Glutamatergic neuron (in vitro differentiated cells): ENCODE results near the gene TNFSF15. TPM values are rescaled to one million over a fixed set of nuclear protein-coding genes. Genes with fewer than 3 reads are reported as not detected.

ENCODE experiments used
- DNase-seq: peaks from one replicate; pipeline ENCODE4 v3.0.0; 2022
- H3K27ac Mint-ChIP-seq: one replicate; pipeline ENCODE4 v1.8.0; 2020; ENCODE audit warnings: mild to moderate bottlenecking, mixed read lengths, inconsistent platforms; ENCODE audit not compliant: unreplicated experiment
- H3K27me3 Mint-ChIP-seq: one replicate; pipeline ENCODE4 v1.8.0; 2020; ENCODE audit warnings: mild to moderate bottlenecking, moderate library complexity, mixed read lengths, inconsistent platforms; ENCODE audit not compliant: unreplicated experiment
- H3K36me3 Mint-ChIP-seq: one replicate; pipeline ENCODE4 v1.8.0; 2020; ENCODE audit warnings: mild to moderate bottlenecking, mixed read lengths, inconsistent platforms; ENCODE audit not compliant: unreplicated experiment
- H3K4me1 Mint-ChIP-seq: one replicate; pipeline ENCODE4 v1.8.0; 2020; ENCODE audit warnings: mild to moderate bottlenecking, low read depth, mixed read lengths, inconsistent platforms; ENCODE audit not compliant: unreplicated experiment
- H3K4me3 Mint-ChIP-seq: one replicate; pipeline ENCODE4 v1.8.0; 2020; ENCODE audit warnings: mild to moderate bottlenecking, mixed read lengths, inconsistent platforms; ENCODE audit not compliant: unreplicated experiment
- H3K9me3 Mint-ChIP-seq: one replicate; pipeline ENCODE4 v1.8.0; 2020; ENCODE audit warnings: mild to moderate bottlenecking, moderate library complexity, mixed read lengths, inconsistent platforms; ENCODE audit not compliant: unreplicated experiment
- total RNA-seq: library from RNA; stranded (reverse); fragmentation: NEBNext Ultra II Directional; extraction: Animal tissue kit (Norgen Biotek cat#: 25700); gene quantifications from one replicate; pipeline ENCODE4 v1.2.1, GENCODE V29; 2021; ENCODE audit not compliant: unreplicated experiment
- TF ChIP-seq, protein P1 (sequence below): fragments of 200-600 bp; sonication (generic); IDR thresholded peaks from one replicate; pipeline ENCODE4 v1.5.0; 2021; ENCODE audit not compliant: partially characterized antibody, unreplicated experiment

Gene TNFSF15
- total RNA-seq, 1 donor from 2014 or later, result not detected

DNA sequence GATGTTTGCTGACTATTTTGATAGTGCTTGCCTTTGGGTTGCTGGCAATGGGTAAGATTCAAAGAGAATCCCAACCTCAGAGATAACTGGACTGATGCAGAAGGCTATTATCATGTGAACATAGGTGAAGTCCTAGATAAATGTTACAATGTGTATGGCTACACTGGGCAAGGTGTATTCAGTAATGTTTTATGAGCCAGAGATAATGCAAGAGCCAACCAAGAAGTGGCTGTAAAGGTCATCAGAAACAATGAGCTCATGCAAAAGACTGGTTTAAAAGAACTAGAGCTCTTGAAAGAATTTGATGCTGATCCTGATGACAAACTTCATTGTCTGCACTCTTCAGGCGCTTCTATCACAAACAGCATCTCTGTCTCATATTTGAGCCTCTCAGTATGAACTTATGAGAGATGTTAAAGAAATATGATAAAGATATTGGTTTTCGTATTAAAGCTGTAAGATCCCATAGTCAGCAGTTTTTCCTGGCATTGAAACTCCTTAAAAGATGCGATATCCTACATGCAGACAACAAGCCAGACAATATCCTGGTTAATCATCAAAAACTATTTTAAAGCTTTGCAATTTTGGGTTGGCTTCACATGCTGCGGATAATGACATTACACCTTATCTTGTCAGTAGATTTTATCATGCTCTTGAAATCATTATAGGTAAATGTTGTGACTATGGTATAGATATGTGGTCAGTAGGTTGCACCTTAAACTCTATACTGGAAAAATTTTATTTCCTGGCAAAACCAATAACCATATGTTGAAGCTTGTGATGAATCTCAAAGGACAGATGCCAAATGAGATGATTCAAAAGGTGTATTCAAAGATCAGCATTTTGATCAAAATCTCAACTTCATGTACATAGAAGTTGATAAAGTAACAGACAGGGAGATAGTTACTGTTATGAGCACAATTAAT lies 41.9 kb upstream of the TNFSF15 start:
- no peak for DNase-seq
- no peaks in the 10 kb centered on the region for H3K36me3 Mint-ChIP-seq
- TF ChIP-seq, protein P1, sequence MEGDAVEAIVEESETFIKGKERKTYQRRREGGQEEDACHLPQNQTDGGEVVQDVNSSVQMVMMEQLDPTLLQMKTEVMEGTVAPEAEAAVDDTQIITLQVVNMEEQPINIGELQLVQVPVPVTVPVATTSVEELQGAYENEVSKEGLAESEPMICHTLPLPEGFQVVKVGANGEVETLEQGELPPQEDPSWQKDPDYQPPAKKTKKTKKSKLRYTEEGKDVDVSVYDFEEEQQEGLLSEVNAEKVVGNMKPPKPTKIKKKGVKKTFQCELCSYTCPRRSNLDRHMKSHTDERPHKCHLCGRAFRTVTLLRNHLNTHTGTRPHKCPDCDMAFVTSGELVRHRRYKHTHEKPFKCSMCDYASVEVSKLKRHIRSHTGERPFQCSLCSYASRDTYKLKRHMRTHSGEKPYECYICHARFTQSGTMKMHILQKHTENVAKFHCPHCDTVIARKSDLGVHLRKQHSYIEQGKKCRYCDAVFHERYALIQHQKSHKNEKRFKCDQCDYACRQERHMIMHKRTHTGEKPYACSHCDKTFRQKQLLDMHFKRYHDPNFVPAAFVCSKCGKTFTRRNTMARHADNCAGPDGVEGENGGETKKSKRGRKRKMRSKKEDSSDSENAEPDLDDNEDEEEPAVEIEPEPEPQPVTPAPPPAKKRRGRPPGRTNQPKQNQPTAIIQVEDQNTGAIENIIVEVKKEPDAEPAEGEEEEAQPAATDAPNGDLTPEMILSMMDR, result no peak
- H3K4me1 Mint-ChIP-seq, result no peaks in the 10 kb centered on the region
- no peak overlapping the region for H3K4me3 Mint-ChIP-seq
- H3K9me3 Mint-ChIP-seq, result no peaks in the 10 kb centered on the region
- H3K27ac Mint-ChIP-seq, result no peak overlapping the region
- no peaks in the 10 kb centered on the region for H3K27me3 Mint-ChIP-seq

- TF ChIP-seq, protein P1, result no peak
- H3K36me3 Mint-ChIP-seq, result peaks cover 5% of the 10 kb centered on the region
- no peak overlapping the region for H3K27ac Mint-ChIP-seq
- no peak for DNase-seq
- no peak overlapping the region for H3K4me3 Mint-ChIP-seq
- H3K27me3 Mint-ChIP-seq, result no peaks in the 10 kb centered on the region
- no peaks in the 10 kb centered on the region for H3K4me1 Mint-ChIP-seq
- no peaks in the 10 kb centered on the region for H3K9me3 Mint-ChIP-seq
Measured at GRCh38 chr9:114845373-114845772, 39.5 kb upstream of the TNFSF15 start.

- H3K36me3 Mint-ChIP-seq, result peaks cover 5% of the 10 kb centered on the region
- no peak overlapping the region for H3K27ac Mint-ChIP-seq
- no peaks in the 10 kb centered on the region for H3K4me1 Mint-ChIP-seq
- DNase-seq, result no peak
- no peaks in the 10 kb centered on the region for H3K27me3 Mint-ChIP-seq
- H3K9me3 Mint-ChIP-seq, result no peaks in the 10 kb centered on the region
- TF ChIP-seq, protein P1, result no peak
- no peak overlapping the region for H3K4me3 Mint-ChIP-seq
Measured at GRCh38 chr9:114844766-114845165, 38.9 kb upstream of the TNFSF15 start.

- TF ChIP-seq, protein P1, result no peak
- no peak for DNase-seq
- H3K36me3 Mint-ChIP-seq, result peaks cover 5% of the 10 kb centered on the region
- H3K27me3 Mint-ChIP-seq, result no peaks in the 10 kb centered on the region
- H3K4me3 Mint-ChIP-seq, result no peak overlapping the region
- H3K9me3 Mint-ChIP-seq, result no peaks in the 10 kb centered on the region
- H3K27ac Mint-ChIP-seq, result no peak overlapping the region
- H3K4me1 Mint-ChIP-seq, result no peaks in the 10 kb centered on the region
Measured at GRCh38 chr9:114837923-114838322, 32.1 kb upstream of the TNFSF15 start.

DNA sequence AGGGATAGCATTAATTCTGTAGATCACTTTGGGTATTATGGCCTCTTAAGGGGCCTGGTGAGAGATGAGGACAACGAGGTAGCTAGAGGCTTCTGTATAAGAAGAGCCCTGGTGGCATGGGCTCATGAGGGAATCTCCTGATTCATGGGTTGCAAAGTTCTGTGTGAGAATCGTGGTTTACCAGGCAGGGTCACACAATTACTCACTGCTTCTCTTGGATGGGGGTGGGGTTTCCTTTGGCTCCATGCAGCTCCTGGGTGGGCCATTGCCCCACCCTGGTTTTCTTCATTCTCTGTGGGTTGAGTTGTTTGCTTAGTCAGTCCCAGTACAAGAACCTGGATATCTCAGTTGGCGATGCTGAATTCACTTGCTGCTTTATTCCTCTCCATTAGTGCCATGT lies 30.9 kb upstream of the TNFSF15 start:
- DNase-seq, result no peak
- H3K4me3 Mint-ChIP-seq, result no peak overlapping the region
- no peak overlapping the region for H3K27ac Mint-ChIP-seq
- no peaks in the 10 kb centered on the region for H3K9me3 Mint-ChIP-seq
- H3K27me3 Mint-ChIP-seq, result no peaks in the 10 kb centered on the region
- TF ChIP-seq, protein P1, result no peak
- no peaks in the 10 kb centered on the region for H3K4me1 Mint-ChIP-seq
- peaks cover 5% of the 10 kb centered on the region for H3K36me3 Mint-ChIP-seq
